HG02642 (cell line): ENCODE results near the gene RANBP17.

Experiments used
- ATAC-seq: cut with Tn5 transposase; IDR thresholded peaks from one replicate; pipeline ENCODE4 v1.9.1; 2021; ENCODE audit warnings: mild to moderate bottlenecking; ENCODE audit not compliant: unreplicated experiment, poor library complexity

Gene RANBP17

GRCh38 chr5:171310819-171311321 lies 449.1 kb downstream of the RANBP17 start:
- ATAC-seq: no peak

DNA sequence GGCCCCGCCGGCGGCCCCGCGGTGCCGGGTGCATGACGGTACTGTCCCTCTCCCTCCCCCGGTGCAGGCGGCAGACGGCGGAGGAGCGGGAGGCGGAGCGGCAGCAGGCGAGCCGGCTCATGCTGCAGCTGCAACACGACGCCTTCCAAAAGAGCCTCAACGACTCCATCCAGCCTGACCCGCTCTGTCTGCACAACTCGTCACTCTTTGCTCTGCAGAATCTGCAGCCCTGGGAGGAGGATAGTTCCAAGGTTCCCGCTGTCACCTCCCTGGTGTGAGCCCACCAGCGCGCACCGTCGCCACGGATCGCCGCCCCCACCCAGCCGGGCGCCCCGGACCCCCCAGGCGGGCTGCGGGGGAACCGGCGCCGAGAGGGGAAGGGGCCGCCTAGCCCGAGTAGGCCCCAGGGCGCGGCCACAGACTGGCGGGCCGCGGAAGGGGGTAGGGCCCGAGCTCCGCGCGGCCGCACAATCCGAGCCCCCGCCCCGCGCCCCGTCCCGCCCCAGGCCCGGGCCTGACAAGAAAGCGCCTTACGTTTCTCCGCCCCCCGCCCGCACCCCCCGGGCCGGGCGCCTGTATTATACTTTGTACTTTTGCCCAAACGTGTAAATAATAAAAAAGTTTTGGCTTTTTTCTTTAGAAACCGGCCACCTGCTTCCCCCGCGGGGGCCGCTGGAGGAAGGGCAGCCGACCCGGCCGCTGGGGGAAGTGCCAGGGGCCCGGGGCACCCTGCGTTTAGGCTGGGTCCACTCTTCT lies 449.7 kb downstream of the RANBP17 start:
- ATAC-seq: no peak

DNA sequence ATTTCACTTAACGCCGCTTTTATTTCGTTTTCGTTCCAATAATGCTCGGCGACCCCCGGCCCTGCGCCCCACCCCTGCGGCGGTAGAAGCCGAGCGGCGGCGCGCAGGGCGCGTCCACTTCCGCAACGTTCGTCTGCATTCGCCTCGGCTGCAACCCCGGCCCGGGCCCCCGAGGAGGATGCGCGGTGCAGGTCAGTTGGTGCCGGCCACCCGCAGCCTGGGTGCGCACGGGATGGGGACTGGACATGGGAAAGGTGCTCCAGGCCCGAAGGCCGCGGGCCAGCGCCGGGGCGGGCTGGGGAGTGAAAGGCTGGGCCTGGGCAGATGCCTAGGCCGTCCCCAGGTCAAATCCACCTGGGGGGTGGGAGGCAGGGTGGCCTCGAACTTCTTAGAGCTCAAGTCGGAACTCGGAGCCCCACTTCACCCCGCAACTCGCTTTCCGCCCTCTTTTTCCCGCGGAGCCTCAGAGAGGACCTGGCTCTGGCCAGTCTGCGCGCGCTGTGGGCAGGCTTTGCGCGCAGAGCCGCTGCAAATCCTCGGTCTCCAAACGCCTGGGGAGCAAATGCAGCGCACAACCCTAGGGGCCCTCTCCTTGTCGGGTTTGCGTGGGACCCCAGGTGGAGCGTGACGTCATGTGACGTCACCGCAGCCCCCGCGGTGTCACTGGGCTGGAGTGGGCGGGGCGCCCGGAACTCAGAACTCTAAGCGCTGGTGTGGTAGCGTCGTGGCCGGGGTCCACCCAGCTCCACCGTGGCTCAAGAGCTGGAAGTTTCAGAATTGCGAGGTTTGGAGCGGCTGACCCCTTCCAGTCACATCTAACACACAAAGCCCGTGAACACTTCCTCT lies 450.5 kb downstream of the RANBP17 start:
- no peak for ATAC-seq

- ATAC-seq: no peak
These were observed 451.8 kb downstream of the RANBP17 start for GRCh38 chr5:171313481-171314206.

GRCh38 chr5:171314728-171315385 lies 453.0 kb downstream of the RANBP17 start:
- no peak for ATAC-seq

GRCh38 chr5:171315386-171315891 lies 453.6 kb downstream of the RANBP17 start:
- ATAC-seq: no peak

DNA sequence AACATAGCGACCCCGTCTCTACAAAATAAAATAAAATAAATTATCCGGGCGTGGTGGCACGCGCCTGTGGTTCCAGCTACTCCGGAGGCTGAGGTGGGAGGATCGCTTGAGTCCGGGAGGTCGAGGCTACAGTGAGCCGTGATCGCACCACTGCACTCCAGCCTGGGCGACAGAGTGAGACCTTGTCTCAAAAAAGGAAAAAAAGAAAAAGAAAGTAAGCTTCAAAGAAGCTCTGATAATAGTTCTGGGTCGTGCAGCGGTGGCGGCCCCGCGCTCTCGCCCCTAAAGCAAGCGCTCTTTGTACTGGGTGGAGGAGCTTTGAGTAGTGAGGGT lies 454.1 kb downstream of the RANBP17 start:
- no peak for ATAC-seq

- no peak for ATAC-seq
These were observed 454.7 kb downstream of the RANBP17 start for GRCh38 chr5:171316258-171317121.

DNA sequence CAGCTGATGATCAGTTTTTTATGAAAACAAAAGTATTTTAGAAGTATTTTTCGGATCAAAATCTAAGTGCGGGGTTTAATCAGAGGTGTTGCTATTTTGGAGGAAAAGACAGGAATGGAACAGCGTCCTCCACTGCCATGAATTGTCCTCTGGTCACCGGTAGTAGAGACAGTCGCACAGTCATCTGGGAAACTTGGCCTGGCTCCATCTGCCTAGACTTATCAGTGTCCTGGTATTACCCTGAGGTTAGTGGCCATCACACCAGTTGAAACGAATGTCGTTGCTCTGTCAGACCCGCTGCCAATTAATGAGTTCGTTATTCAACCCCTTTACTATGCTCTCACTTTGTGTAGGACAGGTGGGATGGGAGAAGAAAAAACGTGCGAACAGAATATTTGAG lies 455.4 kb downstream of the RANBP17 start:
- ATAC-seq: no peak

- ATAC-seq: no peak
These were observed 456.2 kb downstream of the RANBP17 start for GRCh38 chr5:171318026-171318425.

DNA sequence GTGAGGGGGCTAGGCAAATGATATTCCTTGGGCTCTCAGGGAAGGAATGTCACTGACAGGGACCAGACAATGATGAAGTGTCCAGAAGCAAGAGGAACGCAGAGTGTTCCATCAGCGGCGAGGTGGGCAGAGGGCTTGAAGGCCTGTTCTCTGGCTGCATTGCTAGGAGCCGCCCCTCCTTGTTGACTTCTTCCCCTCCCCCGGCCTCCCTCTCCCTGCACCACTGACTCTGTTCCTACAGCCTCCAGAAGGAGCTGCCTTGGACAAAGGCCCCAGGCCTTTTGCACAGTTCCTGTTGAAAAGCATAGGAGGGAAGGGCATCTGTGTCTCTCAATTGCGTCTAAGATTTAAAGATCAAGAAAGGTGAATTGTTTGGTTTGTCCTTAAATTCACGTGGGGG lies 459.6 kb downstream of the RANBP17 start:
- ATAC-seq: no peak

DNA sequence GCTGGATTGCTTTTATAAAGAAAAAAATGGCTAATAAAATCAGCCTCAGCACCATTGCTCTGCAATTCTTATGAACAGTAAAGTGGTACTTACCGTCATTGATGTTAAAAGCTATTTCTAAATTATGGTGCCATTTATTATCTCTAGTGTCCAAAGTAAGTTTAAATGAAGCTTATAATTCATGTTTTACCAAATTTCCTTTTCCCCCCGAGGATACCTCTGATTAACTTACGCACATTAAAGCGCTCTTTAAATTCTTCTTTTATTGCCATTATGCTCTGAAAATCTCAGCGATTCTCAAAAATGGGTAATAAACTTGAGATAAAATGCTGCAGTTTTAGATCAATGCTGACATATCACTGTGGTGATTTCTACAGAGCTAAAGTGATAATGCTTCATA lies 460.7 kb downstream of the RANBP17 start:
- no peak for ATAC-seq

GRCh38 chr5:171323007-171323406 lies 461.2 kb downstream of the RANBP17 start:
- no peak for ATAC-seq

DNA sequence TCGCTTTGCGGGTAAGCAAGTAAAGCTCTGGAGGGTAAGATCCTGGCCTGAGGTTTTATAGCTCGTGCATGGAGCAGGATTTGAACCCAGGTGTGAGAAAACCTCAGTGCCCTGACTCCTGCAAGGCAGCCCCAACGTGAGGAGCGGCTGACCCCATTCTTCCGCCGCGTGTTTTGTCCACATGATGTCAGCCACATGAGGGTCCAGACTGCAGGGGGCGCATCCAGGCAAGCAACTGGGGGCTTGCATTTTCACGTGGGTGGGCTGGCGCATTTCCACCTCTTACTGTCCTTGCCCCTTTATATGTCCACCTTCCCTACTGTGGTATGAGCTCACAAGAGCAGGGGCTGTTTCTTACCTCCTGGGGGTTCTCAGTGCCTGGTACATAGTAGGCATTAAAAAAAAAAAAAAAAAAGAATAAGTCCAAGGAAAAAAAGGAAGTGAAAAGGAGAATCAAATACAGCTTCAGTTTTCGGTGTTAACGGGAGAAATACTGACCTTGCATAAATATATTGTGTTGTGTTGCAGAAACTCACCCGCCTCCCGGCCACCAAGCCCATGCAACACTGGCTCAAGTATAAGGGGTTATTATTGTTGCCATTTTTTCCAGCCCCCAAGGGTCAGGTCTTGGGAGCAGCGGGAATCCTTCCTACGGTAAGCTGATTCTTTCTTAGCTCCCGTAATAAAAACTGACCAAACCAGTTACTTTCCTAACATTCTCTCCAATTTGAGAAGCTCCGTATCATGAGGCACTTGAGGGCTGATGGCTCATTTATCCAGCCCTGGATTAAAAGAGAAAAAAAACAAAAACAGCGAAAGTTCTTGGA lies 462.2 kb downstream of the RANBP17 start:
- ATAC-seq: no peak

GRCh38 chr5:171330021-171330420 lies 468.2 kb downstream of the RANBP17 start:
- ATAC-seq: no peak

DNA sequence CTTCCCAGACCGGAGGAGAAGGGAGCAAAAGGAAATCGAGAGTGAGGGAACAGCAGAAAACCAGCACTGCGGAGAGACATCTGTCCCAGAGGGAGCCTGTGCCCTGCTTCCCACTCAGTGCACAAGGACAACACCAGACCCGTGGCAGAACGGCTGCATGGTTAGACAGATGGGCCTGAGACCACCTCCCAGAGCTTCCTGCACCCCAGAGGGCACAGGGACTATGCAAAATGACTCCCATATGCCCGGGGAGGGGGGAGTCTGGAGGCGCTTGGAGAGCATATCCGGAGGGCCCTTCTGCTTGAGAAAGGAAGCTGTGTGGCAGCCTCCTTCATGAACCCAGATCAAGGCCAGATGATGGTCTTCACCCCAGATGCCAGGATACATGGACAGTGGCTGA lies 473.8 kb downstream of the RANBP17 start:
- ATAC-seq: no peak

DNA sequence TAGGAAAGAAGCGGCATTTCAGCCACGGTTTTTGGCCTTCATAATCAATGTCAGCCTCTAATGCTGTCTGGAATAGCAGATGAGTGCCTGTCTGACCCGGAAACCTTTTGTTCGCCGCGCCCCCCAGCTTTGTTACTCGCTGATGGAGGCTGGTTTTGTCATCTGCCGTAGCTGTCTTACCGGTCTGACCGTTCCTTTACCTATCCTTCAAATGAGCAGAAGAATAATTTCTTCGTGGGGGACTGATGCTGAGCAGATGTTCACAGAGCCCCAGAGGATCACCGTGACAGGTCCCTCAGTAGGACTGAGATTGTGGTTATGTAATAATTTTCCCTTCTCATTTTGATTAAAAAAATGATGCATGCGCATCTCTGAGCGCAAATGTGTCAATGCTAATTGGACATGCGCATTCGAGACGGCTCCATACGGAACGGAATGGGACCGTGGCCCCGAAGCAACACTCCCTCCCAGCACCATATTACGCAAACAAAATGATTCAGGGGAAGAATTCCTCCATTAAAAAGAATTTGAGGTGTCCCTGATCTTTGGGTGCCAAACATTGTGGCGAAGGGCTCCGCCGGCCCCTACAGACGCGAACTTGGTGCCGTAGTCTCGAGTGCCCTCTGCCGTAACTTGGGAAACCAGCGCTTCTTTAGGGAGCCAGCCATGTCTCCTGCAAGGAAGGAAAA lies 474.8 kb downstream of the RANBP17 start:
- no peak for ATAC-seq

DNA sequence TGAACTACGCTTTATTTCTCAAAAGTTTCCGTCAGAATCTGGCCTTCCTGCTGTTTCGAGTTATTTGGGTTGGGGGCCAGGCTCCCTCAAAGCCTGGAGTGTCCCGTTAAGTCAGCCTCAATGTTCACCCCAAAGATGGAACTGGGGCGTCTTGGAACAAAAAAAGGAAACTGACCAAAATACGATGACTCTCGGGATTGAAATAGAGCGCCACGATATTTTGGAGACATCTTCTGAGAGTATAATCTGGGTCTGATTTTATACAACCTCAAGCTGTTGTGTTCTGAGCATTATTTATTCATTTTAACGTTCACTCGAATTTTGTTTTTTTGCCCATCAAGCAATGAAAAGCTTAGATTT lies 475.4 kb downstream of the RANBP17 start:
- ATAC-seq: no peak
